ENCODE measurements around the gene BRMS1.

- TF ChIP-seq CTCF (IDR thresholded peaks at IDR 0.05; ENCODE audit: poor library complexity) (no peak), EZH2 (IDR thresholded peaks at IDR 0.05; ENCODE audit: borderline replicate concordance) (no peak), EZH2phosphoT487 (IDR thresholded peaks at IDR 0.05; ENCODE audit: low read depth, severe bottlenecking, unreplicated experiment) (no peak)
Observed at GRCh38 chr11:66312549-66313320, 32.2 kb downstream of the BRMS1 start.
